GM21515 (cell line): Measurements from ENCODE around the gene CTAG2.
"Not testable (repeated sequence)": the region's sequence is repeated elsewhere in the genome, so short reads cannot be mapped to it uniquely, and the experiment has no call there.

Experiments used
- ATAC-seq: cut with Tn5 transposase; IDR thresholded peaks from one replicate; pipeline ENCODE4 v1.9.1; 2021; ENCODE audit not compliant: unreplicated experiment

Gene CTAG2

GRCh38 chrX:154653413-154653812 is at the start of gene CTAG2:
TSS of gene CTAG2 (minus strand) at chrX:154653579. CDS start at chrX:154653515, 64 bp downstream.
- not testable (repeated sequence) for ATAC-seq

GRCh38 chrX:154698630-154699248 is 45.4 kb upstream of the CTAG2 start:
- ATAC-seq = no peak

- no peak for ATAC-seq
Observed at GRCh38 chrX:154696676-154697045, 43.3 kb upstream of the CTAG2 start.

GRCh38 chrX:154695911-154696675 is 42.7 kb upstream of the CTAG2 start:
- ATAC-seq = no peak

- no peak for ATAC-seq
Observed at GRCh38 chrX:154693394-154693793, 40.0 kb upstream of the CTAG2 start.

- not testable (repeated sequence) for ATAC-seq
Observed at GRCh38 chrX:154690438-154690837, 37.1 kb upstream of the CTAG2 start.

DNA sequence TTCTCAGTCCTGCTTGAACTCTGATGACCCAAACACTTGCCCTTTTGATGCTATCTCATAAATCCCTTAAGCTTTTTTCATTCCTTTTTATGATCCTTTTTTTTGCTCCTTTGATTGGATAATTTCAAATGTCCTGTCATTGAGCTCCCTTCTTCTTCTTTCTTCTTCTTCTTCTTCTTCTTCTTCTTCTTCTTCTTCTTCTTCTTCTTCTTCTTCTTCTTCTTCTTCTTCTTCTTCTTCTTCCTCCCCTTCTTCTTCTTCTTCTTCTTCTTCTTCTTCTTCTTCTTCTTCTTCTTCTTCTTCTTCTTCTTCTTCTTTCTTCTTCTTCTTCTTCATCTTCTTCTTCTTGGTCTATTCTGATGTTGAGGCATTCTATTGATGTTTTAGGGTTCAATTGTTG is 18.7 kb upstream of the CTAG2 start:
- not testable (repeated sequence) for ATAC-seq

DNA sequence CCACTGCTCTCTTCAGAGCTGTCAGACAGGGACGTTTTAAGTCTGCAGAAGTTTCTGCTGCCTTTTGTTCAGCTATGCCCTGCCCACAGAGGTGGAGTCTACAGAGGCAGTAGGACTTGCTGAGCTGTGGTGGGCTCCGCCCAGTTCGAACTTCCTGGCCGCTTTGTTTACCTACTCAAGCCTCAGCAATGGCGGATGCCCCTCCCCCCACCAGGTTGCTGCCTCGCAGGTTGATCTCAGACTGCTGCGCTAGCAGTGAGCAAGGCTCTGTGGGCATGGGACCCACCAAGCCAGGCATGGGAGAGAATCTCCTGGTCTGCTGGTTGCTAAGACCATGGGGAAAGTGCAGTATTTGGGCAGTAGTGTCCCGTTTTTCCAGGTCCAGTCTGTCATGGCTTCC is 17.5 kb upstream of the CTAG2 start:
- not testable (repeated sequence) for ATAC-seq

- ATAC-seq = no peak
Observed at GRCh38 chrX:154661899-154662298, 8.5 kb upstream of the CTAG2 start.

- no peak for ATAC-seq
Observed at GRCh38 chrX:154661170-154661569, 7.8 kb upstream of the CTAG2 start.

- ATAC-seq = no peak
Observed at GRCh38 chrX:154660541-154660940, 7.2 kb upstream of the CTAG2 start.

GRCh38 chrX:154658957-154659356 is 5.6 kb upstream of the CTAG2 start:
- ATAC-seq = no peak

- ATAC-seq = no peak
Observed at GRCh38 chrX:154658187-154658586, 4.8 kb upstream of the CTAG2 start.

GRCh38 chrX:154657226-154657805 is 3.9 kb upstream of the CTAG2 start:
- no peak for ATAC-seq

DNA sequence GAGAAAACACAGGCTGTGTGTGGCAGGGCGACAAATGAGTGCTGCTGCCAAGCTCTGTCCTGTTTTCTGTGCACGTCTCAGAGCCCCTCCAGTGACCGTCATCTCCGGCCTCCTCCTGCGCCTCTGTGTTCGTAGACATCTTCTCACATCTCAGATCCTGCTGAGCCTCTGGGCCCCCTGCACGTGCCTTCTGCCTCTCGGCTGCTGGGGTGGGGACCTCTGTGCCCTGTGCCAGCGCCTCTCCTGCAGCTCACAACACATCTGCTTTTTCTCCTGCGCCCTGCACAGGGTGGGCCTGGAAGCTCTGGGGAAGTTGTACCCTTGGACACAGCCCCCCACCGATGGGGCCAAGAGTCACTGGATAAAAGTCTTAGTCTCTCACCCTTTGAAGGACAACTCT is 2.4 kb upstream of the CTAG2 start:
- ATAC-seq = no peak

DNA sequence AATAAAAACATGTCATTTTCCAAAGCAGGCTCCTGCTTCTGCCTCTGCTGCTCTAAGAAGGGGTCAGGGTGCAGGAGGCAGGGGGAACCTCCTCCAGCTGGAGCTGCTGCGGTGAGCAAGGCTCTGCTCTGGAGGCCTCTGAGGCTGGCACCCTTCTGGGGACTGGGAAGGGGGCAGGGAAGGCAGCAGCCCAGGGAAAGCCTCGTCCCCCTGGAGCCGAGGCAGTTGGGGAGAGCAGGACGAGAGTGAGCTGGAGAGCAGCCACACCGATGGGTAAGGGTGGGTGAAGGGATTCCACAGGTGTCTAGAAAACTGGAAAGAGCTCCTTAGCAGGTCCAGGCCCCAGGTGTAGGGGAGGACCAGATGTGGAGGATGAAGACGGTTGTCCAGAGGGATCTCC is 2.0 kb upstream of the CTAG2 start:
- no peak for ATAC-seq

DNA sequence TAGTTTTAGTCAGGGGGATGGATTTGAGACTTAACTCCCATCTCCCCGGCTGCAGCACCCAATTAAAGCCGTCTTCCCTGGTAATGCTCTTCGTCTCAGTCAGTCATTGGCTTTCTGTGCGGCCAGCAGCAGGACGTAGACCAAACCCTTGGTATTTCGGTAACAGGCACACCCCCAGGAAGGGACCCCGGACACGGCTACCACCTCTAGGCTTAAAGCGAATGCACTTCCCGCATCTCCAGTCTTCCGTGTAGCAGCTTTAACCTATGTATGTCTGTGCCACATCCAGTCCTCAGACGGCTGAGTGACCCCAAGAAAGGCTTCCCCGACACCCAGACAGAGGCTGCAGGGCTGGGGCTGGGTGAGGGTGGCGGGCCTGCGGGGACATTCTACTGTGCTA is 1.5 kb upstream of the CTAG2 start:
- no peak for ATAC-seq

DNA sequence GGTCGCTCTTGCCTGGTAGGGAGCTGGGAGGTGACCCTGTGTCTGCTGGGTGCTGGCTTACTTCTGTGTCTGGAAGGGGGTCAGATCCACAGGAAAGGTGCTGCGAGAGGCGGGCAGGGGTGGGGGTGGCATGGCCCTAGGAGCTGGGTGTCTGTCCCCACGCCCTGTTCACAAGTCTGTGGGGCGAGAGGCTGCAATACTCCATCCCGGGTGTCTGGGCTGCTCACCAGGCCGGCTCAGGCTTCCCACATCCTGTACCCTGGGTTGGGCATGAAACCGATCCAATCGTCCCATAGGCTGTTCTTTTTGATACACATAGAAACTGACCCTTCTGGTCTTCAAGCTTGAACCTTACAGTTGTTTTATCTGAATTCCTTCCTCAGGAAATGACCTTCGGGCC is 993 bp upstream of the CTAG2 start:
- ATAC-seq = no peak

DNA sequence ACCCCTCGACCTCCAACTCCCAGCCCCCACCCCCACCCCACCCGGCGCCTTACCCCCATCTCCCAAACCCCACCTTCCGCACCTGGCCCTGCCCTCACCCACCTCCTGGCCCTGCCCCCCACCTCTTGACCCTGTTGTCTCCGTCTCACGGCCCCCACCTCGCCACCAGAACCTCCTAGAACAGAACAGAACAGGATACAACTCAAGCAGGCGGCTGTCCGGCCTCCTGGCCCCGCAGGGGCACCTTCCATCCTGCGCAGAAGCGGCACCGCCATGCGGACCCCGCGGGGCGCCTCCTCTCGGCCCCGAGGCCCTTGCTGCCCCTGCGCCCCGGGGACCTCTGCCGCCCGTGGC is 354 bp downstream of the CTAG2 start:
- ATAC-seq = no peak

DNA sequence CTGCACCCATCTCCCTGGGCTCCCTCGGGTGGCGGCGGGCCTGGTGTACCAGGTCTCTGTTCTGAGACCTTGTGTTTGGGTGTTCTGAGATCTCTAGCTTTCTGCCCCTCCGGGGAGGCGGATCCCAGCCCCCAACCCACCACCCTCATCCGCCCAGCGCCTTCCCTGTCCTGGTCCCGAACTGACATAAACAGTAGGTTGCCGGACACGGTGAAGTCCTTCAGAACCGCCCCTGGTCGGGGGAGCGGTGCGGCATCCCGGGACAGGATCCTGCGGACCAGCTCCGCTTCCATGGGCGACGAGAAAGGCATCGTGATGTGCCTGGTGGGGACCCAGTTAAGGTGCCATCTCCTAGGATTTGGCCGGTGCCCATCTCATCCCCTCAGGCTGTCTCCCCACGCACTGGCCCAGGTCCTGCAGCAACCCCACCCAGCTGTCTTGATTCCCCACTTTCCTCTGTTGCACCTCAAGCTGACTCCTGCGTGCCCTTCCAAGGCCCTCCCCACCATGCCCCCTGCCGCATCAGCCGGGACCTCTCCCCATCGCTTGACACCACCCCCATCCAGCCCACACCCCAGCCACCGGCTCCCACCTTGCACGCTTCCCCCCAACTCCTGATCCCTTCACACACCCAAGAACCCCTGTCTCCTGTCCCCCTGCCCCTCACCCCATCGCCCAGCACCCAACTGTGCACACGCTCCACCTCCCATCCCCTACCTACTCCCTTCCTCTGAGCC is 900 bp downstream of the CTAG2 start:
- ATAC-seq = no peak

DNA sequence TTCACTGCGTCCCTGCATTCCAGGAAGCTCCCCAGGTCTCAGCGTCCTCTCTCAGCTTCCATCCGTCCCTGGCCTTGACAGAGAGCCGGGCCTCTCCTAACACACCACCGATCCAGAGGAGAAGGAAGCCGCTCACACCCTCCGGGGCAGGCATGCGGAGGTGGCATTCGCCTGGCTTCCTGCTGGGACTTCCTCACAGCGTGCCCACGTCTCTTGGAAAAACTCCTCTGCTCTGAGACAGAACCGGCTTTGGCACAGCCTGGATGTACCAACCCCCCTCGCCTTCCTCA is 3.2 kb downstream of the CTAG2 start:
- no peak for ATAC-seq
